ENCODE results near the gene SLIT3.

GRCh38 chr5:168979135-168979534 is 321.8 kb downstream of the SLIT3 start:
- TF ChIP-seq, protein P1, sequence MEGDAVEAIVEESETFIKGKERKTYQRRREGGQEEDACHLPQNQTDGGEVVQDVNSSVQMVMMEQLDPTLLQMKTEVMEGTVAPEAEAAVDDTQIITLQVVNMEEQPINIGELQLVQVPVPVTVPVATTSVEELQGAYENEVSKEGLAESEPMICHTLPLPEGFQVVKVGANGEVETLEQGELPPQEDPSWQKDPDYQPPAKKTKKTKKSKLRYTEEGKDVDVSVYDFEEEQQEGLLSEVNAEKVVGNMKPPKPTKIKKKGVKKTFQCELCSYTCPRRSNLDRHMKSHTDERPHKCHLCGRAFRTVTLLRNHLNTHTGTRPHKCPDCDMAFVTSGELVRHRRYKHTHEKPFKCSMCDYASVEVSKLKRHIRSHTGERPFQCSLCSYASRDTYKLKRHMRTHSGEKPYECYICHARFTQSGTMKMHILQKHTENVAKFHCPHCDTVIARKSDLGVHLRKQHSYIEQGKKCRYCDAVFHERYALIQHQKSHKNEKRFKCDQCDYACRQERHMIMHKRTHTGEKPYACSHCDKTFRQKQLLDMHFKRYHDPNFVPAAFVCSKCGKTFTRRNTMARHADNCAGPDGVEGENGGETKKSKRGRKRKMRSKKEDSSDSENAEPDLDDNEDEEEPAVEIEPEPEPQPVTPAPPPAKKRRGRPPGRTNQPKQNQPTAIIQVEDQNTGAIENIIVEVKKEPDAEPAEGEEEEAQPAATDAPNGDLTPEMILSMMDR (IDR thresholded peaks at IDR 0.05; ENCODE audit: insufficient read depth, low read length): no peak
- TF ChIP-seq POLR2AphosphoS5 (IDR thresholded peaks at IDR 0.05; ENCODE audit: low read depth) (no peak), GABPA (IDR thresholded peaks at IDR 0.05; ENCODE audit: low read depth) (no peak)
- TF ChIP-seq, protein P2, sequence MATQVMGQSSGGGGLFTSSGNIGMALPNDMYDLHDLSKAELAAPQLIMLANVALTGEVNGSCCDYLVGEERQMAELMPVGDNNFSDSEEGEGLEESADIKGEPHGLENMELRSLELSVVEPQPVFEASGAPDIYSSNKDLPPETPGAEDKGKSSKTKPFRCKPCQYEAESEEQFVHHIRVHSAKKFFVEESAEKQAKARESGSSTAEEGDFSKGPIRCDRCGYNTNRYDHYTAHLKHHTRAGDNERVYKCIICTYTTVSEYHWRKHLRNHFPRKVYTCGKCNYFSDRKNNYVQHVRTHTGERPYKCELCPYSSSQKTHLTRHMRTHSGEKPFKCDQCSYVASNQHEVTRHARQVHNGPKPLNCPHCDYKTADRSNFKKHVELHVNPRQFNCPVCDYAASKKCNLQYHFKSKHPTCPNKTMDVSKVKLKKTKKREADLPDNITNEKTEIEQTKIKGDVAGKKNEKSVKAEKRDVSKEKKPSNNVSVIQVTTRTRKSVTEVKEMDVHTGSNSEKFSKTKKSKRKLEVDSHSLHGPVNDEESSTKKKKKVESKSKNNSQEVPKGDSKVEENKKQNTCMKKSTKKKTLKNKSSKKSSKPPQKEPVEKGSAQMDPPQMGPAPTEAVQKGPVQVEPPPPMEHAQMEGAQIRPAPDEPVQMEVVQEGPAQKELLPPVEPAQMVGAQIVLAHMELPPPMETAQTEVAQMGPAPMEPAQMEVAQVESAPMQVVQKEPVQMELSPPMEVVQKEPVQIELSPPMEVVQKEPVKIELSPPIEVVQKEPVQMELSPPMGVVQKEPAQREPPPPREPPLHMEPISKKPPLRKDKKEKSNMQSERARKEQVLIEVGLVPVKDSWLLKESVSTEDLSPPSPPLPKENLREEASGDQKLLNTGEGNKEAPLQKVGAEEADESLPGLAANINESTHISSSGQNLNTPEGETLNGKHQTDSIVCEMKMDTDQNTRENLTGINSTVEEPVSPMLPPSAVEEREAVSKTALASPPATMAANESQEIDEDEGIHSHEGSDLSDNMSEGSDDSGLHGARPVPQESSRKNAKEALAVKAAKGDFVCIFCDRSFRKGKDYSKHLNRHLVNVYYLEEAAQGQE (IDR thresholded peaks at IDR 0.05; ENCODE audit: insufficient replicate concordance, low read depth): no peak
